Activated CD4-positive, CD25-positive, alpha-beta regulatory T cell treated with anti-CD3 and anti-CD28 coated beads, Interleukin-2, amount 50 U/mL, for 24 hours (primary cell): ENCODE results near the gene ZNF227.
"Not testable (repeated sequence)": the region's sequence is repeated elsewhere in the genome, so short reads cannot be mapped to it uniquely, and the experiment has no call there.

Experiments used
- ATAC-seq, 2 donors: fragments of 150-1000 bp; cut with Tn5 transposase; one replicate each; pipeline ENCODE4 v1.10.0; 2021; ENCODE audit warnings: mild to moderate bottlenecking in 1 of 2, moderate library complexity in 1 of 2

The ZNF227 gene

DNA sequence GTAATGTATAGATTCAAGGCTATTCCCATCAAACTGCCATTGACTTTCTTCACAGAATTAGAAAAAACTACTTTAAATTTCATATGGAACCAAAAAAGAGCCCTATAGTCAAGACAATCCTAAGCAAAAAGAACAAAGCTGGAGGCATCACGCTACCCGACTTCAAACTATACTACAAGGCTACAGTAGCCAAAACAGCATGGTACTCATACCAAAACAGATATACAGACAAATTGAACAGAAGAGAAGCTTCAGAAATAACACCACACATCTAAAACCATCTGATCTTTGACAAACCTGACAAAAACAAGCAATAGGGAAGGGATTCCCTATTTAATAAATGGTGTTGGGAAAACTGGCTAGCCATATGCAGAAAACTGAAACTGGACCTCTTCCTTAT, 40.0 kb downstream of the ZNF227 start:
- ATAC-seq: not testable (repeated sequence)

DNA sequence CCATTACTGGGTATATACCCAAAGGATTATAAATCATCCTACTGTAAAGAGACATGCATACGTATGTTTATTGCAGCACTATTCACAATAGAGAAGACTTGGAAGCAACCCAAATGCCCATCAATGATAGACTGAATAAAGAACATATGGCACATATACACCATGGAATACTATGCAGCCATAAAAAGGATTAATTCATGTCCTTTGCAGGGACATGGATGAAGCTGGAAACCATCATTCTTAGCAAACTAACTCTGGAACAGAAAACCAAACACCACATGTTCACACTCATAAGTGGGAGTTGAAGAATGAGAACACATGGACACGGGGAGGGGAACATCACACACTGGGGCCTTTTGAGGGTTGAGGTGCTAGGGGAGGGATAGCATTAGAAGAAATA, 41.1 kb downstream of the ZNF227 start:
- not testable (repeated sequence) for ATAC-seq

DNA sequence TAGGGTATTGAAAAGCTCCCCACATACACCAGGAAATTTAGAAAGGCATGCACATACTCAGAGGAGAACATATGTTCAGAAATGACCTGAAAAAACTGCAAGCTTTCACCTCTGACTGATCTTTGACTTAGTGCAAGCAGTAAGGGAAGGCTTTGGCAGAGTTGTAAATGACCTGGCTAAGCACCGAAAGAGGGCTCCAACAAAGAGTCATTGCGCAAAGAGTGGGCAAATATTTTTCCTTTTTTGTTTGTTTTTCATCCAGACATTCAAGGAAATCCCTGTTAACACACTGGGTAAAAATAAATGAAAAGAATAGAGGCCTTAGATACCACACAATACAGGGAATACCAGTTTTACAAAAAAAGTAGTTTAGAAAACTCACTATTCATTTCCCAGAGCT, 42.2 kb downstream of the ZNF227 start:
- ATAC-seq: no peak

DNA sequence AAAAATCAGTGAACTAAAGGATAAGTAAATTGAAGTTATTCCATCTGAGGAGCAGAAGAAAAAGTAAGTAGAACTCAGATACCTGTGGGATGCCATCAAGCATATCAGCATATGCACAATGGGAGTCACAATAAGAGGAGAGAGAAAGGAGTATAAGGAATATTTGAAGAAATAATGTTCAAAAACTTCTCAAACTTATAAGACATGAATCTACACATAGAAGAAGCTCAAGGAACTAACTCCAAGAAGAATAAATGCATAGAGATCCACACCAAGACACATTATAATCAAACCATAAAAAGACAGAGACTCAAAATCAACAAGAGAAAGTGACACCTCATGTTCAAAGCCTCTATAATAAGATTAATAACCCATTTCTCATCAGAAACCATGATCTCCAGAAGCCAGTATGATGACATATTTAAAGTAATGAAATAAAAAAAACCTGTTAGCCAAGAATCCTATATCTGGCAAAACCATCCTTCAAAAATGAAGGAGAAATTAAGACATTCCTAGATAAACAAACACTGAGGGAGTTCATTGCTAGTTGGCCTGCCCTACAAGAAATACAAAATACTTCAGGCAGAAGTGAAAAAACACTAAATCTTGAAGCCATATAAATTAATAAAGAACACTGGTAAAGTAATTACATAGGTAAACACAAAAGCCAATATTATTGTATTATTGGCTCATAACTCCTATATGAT, 43.5 kb downstream of the ZNF227 start:
- no peak for ATAC-seq

DNA sequence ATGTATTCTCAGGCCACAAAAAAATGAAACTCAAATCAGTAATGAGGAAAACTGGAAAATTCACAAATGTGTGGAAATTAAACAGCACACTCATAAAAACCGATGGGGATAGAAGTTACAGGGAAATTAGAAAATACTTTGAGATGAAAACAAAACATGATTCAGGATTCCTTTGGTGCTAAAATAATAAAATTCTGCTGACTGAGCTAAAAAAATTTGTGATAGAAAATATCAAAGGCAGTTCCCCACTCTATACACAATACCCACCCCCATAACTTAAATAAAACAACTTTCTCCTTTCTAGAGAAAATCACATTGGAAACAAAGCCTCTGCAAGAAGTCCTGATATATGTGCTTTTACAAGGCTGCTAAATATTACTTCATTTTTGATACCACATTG, 45.8 kb downstream of the ZNF227 start:
- ATAC-seq: no peak

DNA sequence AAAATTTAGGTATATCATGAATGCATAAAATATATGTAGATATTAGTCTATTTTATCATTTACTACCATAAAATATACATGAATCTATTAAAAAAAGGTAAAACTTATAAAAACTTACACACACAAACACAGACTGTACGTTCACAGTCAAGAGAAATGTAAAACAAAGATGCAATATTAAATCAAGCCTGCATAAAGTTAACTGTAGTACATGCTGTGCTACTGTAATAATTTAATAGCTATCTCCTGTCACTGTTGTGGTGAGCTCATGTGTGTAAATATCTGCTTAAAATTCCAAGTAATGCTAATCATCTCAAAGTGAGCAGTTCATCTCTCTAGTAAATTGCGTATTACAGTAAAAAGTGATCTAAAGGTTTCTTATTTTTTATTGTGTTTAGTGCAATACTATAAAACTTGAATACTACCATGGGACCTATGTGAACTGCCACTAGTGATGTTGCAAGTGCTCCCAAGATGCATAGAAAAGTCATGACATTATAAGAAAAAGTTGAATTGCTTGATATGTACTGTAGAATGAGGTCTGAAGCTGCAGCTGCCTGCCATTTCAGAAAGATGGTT, 46.6 kb downstream of the ZNF227 start:
- ATAC-seq: no peak

DNA sequence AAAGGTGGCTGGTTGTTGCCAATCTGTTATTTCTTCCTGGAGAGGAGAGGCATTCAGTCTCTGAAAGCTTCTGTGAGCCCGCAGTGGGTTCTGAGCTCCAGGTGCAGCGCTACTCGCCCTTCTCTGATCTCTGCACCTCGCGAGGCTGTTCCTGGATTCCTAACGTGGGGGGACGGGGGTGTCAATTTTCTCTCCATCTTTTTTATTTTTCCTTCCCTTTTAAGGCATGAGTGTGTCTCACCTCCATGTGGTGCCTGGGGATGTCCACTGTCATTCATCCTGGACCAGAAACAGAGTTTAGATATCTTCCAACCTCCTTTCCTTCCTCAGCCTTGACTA, 48.0 kb downstream of the ZNF227 start:
- ATAC-seq: no peak

DNA sequence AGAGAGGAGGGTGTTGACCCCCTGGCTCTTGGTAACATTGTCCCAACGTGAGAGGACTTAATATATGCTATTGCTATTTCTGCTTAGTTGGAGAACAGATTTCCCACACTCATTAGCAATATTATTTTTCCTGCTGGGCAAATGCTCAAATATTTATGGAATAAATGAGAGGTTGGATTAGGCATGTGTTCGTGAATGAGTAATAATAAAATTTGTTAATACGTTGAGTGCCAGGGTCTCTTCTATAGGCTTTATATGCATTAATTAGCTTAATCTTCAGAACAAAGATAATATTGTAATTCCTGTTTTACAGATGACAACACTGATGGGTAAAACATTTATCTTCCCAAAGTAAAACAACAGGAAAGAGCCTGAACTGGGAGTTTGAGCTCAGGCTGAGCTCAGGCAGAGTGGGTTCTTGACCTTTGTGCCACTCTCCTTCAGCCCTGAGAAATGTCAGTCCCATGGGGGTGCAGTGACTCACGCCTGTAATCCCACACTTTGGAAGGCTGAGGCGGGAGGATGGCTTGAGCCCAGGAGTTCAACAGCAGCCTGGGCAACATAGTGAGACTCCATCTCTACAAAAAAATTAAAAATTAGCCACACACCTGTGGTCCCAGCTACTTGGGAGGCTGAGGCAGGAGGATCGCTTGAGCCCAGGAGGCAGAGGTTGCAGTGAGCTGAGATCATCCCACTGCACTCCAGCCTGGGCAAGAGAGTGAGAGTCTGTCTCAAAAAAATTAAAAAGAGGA, 48.5 kb downstream of the ZNF227 start:
- no peak for ATAC-seq

DNA sequence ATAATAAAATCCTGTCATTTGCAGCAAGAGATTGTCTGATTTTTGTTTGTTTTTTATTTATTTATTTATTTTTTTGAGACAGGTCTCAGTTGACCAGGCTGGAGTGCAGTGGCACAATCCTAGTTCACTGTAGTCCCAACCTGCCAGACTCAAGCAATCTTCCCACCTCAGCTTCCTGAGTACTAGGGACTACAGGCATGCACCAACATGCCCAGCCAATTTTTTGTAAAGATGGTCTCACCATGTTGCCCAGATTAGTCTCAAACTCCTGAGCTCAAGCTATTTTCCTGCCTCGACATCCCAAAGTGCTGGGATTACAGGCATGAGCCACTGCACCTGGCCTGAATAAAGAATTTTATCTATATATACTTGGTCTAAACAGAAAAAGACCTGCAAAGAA, 65.0 kb downstream of the ZNF227 start:
- no peak for ATAC-seq

DNA sequence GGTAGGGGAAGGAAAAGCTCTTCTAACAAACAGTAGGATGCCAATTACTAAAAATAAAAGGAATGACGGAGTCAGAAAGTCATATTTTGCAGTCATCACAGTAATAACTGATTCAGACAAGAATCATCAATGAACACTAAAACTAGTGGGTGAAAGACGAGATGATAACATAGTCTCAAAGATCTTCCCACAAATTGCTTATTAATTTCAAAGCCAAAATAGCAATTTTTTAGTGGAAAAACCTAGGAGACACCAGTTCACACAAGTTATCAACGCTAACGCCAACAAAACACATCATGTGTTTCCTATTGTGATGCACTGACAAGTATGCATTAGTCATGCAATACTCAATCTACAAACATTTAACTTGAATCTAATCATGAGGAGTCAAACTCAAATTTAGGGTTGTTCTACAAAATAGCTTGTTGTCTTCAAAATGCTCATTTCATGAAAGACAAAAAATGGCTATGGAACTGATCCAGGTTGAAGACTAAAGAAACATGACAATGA, 65.9 kb downstream of the ZNF227 start:
- no peak for ATAC-seq

DNA sequence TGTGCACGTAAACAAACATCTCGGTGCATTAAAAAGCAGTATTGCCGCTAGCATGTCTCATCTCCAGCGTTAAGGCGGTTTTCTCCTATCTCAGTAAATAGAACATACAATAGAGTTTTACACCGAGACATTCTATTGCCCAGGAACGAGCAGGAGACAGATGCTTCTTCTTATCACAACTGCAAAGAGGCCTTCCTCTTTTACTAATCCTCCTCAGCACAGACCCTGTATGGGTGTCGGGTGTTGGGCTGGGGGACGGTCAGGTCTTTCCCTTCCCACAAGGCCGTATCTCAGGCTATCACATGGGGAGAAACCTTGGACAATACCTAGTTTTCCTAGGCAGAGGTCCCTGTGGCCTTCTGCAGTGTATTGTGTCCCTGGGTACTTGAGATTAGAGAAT, 68.6 kb downstream of the ZNF227 start:
- ATAC-seq: no peak

DNA sequence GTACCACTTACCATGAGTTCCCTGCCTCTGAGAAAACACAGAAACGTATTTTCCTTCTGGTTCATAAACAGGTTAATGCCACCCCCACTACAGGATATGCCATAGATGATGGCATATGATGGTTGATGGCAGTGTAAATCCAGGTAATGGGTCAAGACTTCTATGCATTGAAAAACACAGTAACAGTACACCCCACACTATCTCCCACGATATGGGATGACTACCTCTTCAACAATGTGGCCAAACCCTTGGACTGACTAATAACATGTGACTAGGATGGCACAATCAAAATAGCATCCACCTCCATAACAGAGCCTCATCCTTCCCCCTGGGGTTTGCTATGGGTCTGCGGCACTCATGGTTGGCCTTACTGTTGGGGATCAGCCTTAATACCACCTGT, 70.5 kb downstream of the ZNF227 start:
- no peak for ATAC-seq

DNA sequence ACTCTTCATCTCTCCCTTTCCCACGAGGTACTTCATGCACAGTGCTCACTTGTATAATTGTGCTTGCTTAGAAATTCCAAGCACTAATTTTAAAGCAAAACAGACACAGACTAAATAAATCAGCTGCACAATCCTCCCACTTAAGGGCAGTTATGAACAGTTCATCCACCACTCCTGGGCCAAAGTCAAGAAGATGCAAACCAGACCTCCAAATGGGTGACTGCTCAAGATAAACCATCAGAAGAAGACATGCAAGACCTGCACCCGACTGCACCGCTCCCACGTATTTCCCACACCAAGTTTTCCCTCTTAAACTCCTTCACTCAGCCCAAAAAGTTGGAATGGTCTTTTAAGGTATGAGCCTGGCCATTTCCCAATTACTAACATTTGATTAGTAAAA, 72.6 kb downstream of the ZNF227 start:
- no peak for ATAC-seq
